HEK293 (cell line): ENCODE measurements around the gene AMPD2.

Source experiments
- CTCF ChIA-PET: fragments of 350-600 bp; formaldehyde crosslinking; extraction: SDS; loops from one replicate; lab custom pipeline; 2021; ENCODE audit warnings: antibody characterized with exemption; lab: Yijun Ruan, JAX
- POLR2A ChIA-PET: fragments of 300-600 bp; formaldehyde crosslinking; extraction: SDS; loops from one replicate; lab custom pipeline; 2020; ENCODE audit warnings: antibody characterized with exemption, inconsistent platforms; lab: Yijun Ruan, JAX
- H3K27ac ChIP-seq: fragments of 200-500 bp; sonication (Bioruptor generic); 2 replicates; pipeline ENCODE4 v1.5.1; 2014; ENCODE audit warnings: low read depth, low read length, control low read depth, inconsistent platforms; ENCODE audit errors: extremely low read depth
- H3K36me3 ChIP-seq, 2 experiments: fragments of 200-500 bp in 1 of 2; sonication (Bioruptor generic) in 1 of 2; 1 replicate in 1 of 2; 2 replicates in 1 of 2; pipeline ENCODE4 v1.5.1; 2014 to 2017; ENCODE audit warnings: inconsistent platforms in 2 of 2, low read length in 2 of 2; ENCODE audit not compliant: control insufficient read depth in 2 of 2, insufficient read depth in 1 of 2
- H3K4me1 ChIP-seq: fragments of 200-500 bp; sonication (Bioruptor generic); 2 replicates; pipeline ENCODE4 v1.5.1; 2014; ENCODE audit warnings: mild to moderate bottlenecking, low read length, inconsistent platforms; ENCODE audit not compliant: control insufficient read depth, insufficient read depth
- H3K4me3 ChIP-seq: 2 replicates; pipeline ENCODE4 v1.5.1; 2011; ENCODE audit warnings: low read depth, mild to moderate bottlenecking, control low read depth, low read length, moderate library complexity
- H3K9me3 ChIP-seq: fragments of 200-500 bp; sonication (Bioruptor generic); 2 replicates; pipeline ENCODE4 v1.5.1; 2014; ENCODE audit warnings: low read depth, low read length, inconsistent platforms; ENCODE audit not compliant: control insufficient read depth, insufficient read depth
- ELK4 ChIP-seq: IDR thresholded peaks from 2 replicates; pipeline ENCODE4 v1.6.1; 2011; ENCODE audit warnings: mild to moderate bottlenecking, low read depth, low read length, borderline replicate concordance
- HIC1 ChIP-seq: fragments of 450-650 bp; formaldehyde crosslinking; IDR thresholded peaks from 2 replicates; pipeline ENCODE4 v1.5.1; 2016; ENCODE audit warnings: missing biosample characterization, missing genetic modification characterization
- KLF17 ChIP-seq: fragments of 450-650 bp; formaldehyde crosslinking; IDR thresholded peaks from 2 replicates; pipeline ENCODE4 v1.5.1; 2016; ENCODE audit warnings: missing biosample characterization, missing genetic modification characterization
- MZF1 ChIP-seq: fragments of 450-650 bp; formaldehyde crosslinking; IDR thresholded peaks from 2 replicates; pipeline ENCODE4 v1.5.1; 2017; ENCODE audit warnings: missing biosample characterization, missing genetic modification characterization, borderline replicate concordance
- PRDM1 ChIP-seq: fragments of 450-650 bp; formaldehyde crosslinking; IDR thresholded peaks from 2 replicates; pipeline ENCODE4; 2016; ENCODE audit warnings: missing biosample characterization, missing genetic modification characterization
- RBAK ChIP-seq: fragments of 450-650 bp; formaldehyde crosslinking; IDR thresholded peaks from 2 replicates; pipeline ENCODE4 v1.5.1; 2016; ENCODE audit warnings: missing biosample characterization, missing genetic modification characterization
- SALL2 ChIP-seq: fragments of 450-650 bp; formaldehyde crosslinking; IDR thresholded peaks from 2 replicates; pipeline ENCODE4 v1.5.0; 2017; ENCODE audit warnings: missing biosample characterization, mild to moderate bottlenecking, missing genetic modification characterization, borderline replicate concordance
- SP3 ChIP-seq: fragments of 450-650 bp; formaldehyde crosslinking; IDR thresholded peaks from 2 replicates; pipeline ENCODE4 v1.5.1; 2016; ENCODE audit warnings: missing biosample characterization, missing genetic modification characterization
- SP7 ChIP-seq: fragments of 450-650 bp; formaldehyde crosslinking; IDR thresholded peaks from 2 replicates; pipeline ENCODE4 v1.5.1; 2016; ENCODE audit warnings: missing biosample characterization, missing genetic modification characterization
- WT1 ChIP-seq: fragments of 450-650 bp; formaldehyde crosslinking; IDR thresholded peaks from 2 replicates; pipeline ENCODE4 v1.5.1; 2016; ENCODE audit warnings: missing biosample characterization, missing genetic modification characterization
- ZBTB26 ChIP-seq: fragments of 450-650 bp; formaldehyde crosslinking; optimal IDR thresholded peaks from 2 replicates; pipeline ENCODE3; 2016; ENCODE audit warnings: missing biosample characterization, mild to moderate bottlenecking, missing genetic modification characterization
- ZBTB44 ChIP-seq: fragments of 450-650 bp; IDR thresholded peaks from 2 replicates; pipeline ENCODE4 v1.5.1; 2018; ENCODE audit warnings: missing biosample characterization, mild to moderate bottlenecking, missing genetic modification characterization
- ZBTB6 ChIP-seq: fragments of 450-650 bp; formaldehyde crosslinking; IDR thresholded peaks from 2 replicates; pipeline ENCODE4 v1.5.1; 2017; ENCODE audit warnings: missing biosample characterization, missing genetic modification characterization
- ZFP69B ChIP-seq: fragments of 450-650 bp; formaldehyde crosslinking; IDR thresholded peaks from 2 replicates; pipeline ENCODE4 v1.5.1; 2016; ENCODE audit warnings: missing biosample characterization, missing genetic modification characterization
- ZNF311 ChIP-seq: fragments of 450-650 bp; formaldehyde crosslinking; IDR thresholded peaks from 2 replicates; pipeline ENCODE4 v1.5.1; 2017; ENCODE audit warnings: missing biosample characterization, missing genetic modification characterization, borderline replicate concordance
- ZNF354C ChIP-seq: fragments of 450-650 bp; formaldehyde crosslinking; IDR thresholded peaks from 2 replicates; pipeline ENCODE4 v1.5.1; 2016; ENCODE audit warnings: missing biosample characterization, missing genetic modification characterization, low read depth, borderline replicate concordance
- ZNF391 ChIP-seq: fragments of 450-650 bp; formaldehyde crosslinking; IDR thresholded peaks from 2 replicates; pipeline ENCODE4 v1.5.1; 2016; ENCODE audit warnings: low read depth, missing biosample characterization, missing genetic modification characterization, borderline replicate concordance
- ZNF394 ChIP-seq: fragments of 450-650 bp; formaldehyde crosslinking; IDR thresholded peaks from 2 replicates; pipeline ENCODE4 v1.5.1; 2016; ENCODE audit warnings: missing biosample characterization, missing genetic modification characterization, mild to moderate bottlenecking, moderate library complexity, borderline replicate concordance
- ZNF426 ChIP-seq: fragments of 450-650 bp; formaldehyde crosslinking; IDR thresholded peaks from 2 replicates; pipeline ENCODE4 v1.5.1; 2017; ENCODE audit warnings: missing biosample characterization, missing genetic modification characterization, mild to moderate bottlenecking, inconsistent platforms, moderate library complexity
- ZNF561 ChIP-seq: fragments of 450-650 bp; IDR thresholded peaks from 2 replicates; pipeline ENCODE4 v1.5.1; 2018; ENCODE audit warnings: missing biosample characterization, missing genetic modification characterization, borderline replicate concordance
- ZNF621 ChIP-seq: fragments of 450-650 bp; formaldehyde crosslinking; IDR thresholded peaks from 2 replicates; pipeline ENCODE4 v1.5.1; 2017; ENCODE audit warnings: missing biosample characterization, missing genetic modification characterization
- ZNF677 ChIP-seq: fragments of 450-650 bp; IDR thresholded peaks from 2 replicates; pipeline ENCODE4 v1.5.0; 2018; ENCODE audit warnings: missing biosample characterization, mild to moderate bottlenecking, missing genetic modification characterization, moderate library complexity
- ZNF692 ChIP-seq: fragments of 450-650 bp; formaldehyde crosslinking; IDR thresholded peaks from 2 replicates; pipeline ENCODE4 v1.5.1; 2016; ENCODE audit warnings: missing biosample characterization, missing genetic modification characterization
- ZNF768 ChIP-seq: fragments of 450-650 bp; formaldehyde crosslinking; IDR thresholded peaks from 2 replicates; pipeline ENCODE4 v1.5.1; 2018; ENCODE audit warnings: missing biosample characterization, mild to moderate bottlenecking, missing genetic modification characterization

Gene AMPD2

GRCh38 chr1:109641861-109642260 lies 22.2 kb downstream of the AMPD2 start:
- TF ChIP-seq ZNF621 (no peak), ZNF391 (no peak), SALL2 (tag by site-specific recombination) (no peak), ZFP69B (tag by site-specific recombination) (no peak), SP3 (tag by site-specific recombination) (no peak)
- Histone ChIP-seq H3K4me3 (no peak overlapping the region), H3K27ac (no peak overlapping the region), H3K4me1 (no peaks in the 10 kb centered on the region), H3K36me3 (no peaks in the 10 kb centered on the region), H3K9me3 (no peaks in the 10 kb centered on the region)
- CTCF ChIA-PET: interaction anchor here (0.6 to 11.3 kb wide), 14 partner anchors 9 to 695 kb away, joined by 3 to 345 read pairs (median 4); partner anchors contain the start of gene AHCYL1
- POLR2A ChIA-PET: interaction anchor here (1.5 kb wide), 1 partner anchor 130 kb away, joined by 4 read pairs; no protein-coding TSS in a partner anchor

GRCh38 chr1:109642626-109643025 lies 23.0 kb downstream of the AMPD2 start:
- ChIA-PET CTCF (interaction anchor here (0.6 to 11.3 kb wide), 17 partner anchors 8 to 357 kb away, joined by 3 to 345 read pairs (median 4); partner anchors contain the start of gene AHCYL1), POLR2A (no interaction called here)
- Histone ChIP-seq H3K9me3 (no peaks in the 10 kb centered on the region), H3K36me3 (no peaks in the 10 kb centered on the region), H3K4me3 (no peak overlapping the region), H3K4me1 (no peaks in the 10 kb centered on the region), H3K27ac (no peak overlapping the region)
- TF ChIP-seq ZNF677 (tag by site-specific recombination) (no peak), ZNF354C (tag by site-specific recombination) (no peak), ZNF394 (tag by site-specific recombination) (no peak), WT1 (tag by site-specific recombination) (no peak), ZBTB44 (tag by site-specific recombination) (no peak), SP7 (no peak), ZNF426 (tag by site-specific recombination) (no peak), HIC1 (tag by site-specific recombination) (no peak), KLF17 (no peak), ZBTB6 (tag by site-specific recombination) (no peak), ZNF768 (tag by site-specific recombination) (no peak), ZBTB26 (no peak), PRDM1 (tag by site-specific recombination) (no peak), ZNF311 (tag by site-specific recombination) (no peak), ZNF692 (tag by site-specific recombination) (no peak), MZF1 (no peak), ELK4 (no peak), RBAK (tag by site-specific recombination) (no peak), ZNF561 (tag by site-specific recombination) (no peak)
